ENCODE measurements around the gene FBXW11.

The FBXW11 gene

GRCh38 chr5:172015346-172015745 lies 8.9 kb upstream of the FBXW11 start:
- DNase-seq = no peak

GRCh38 chr5:172010278-172010677 lies 3.8 kb upstream of the FBXW11 start:
- DNase-seq = no peak

GRCh38 chr5:172009536-172010270 lies 3.3 kb upstream of the FBXW11 start:
- DNase-seq = no peak

- no peak for DNase-seq
Measured at GRCh38 chr5:172008689-172009141, 2.3 kb upstream of the FBXW11 start.

- no peak for DNase-seq
Measured at GRCh38 chr5:172008111-172008455, 1.6 kb upstream of the FBXW11 start.

GRCh38 chr5:172007175-172008110 lies 1.0 kb upstream of the FBXW11 start:
- DNase-seq = no peak

GRCh38 chr5:172005708-172006320 lies 624 bp downstream of the FBXW11 start:
- peak; percentile 43 for DNase-seq

GRCh38 chr5:172004824-172005237 lies 1.6 kb downstream of the FBXW11 start:
- no peak for DNase-seq

- DNase-seq = no peak
Measured at GRCh38 chr5:172003746-172004145, 2.7 kb downstream of the FBXW11 start.

- no peak for DNase-seq
Measured at GRCh38 chr5:172002840-172003512, 3.5 kb downstream of the FBXW11 start.

- DNase-seq = no peak
Measured at GRCh38 chr5:172002310-172002709, 4.1 kb downstream of the FBXW11 start.

GRCh38 chr5:171999877-172000276 lies 6.6 kb downstream of the FBXW11 start:
- no peak for DNase-seq

- no peak for DNase-seq
Measured at GRCh38 chr5:171999100-171999499, 7.3 kb downstream of the FBXW11 start.

- no peak for DNase-seq
Measured at GRCh38 chr5:171997011-171997410, 9.4 kb downstream of the FBXW11 start.

GRCh38 chr5:171992813-171993212 lies 13.6 kb downstream of the FBXW11 start:
- DNase-seq = no peak

GRCh38 chr5:171992305-171992704 lies 14.1 kb downstream of the FBXW11 start:
- DNase-seq = no peak

GRCh38 chr5:171990713-171991015 lies 15.8 kb downstream of the FBXW11 start:
- DNase-seq = no peak

- DNase-seq = no peak
Measured at GRCh38 chr5:171989946-171990712, 16.3 kb downstream of the FBXW11 start.

- DNase-seq = no peak
Measured at GRCh38 chr5:171989276-171989675, 17.2 kb downstream of the FBXW11 start.

GRCh38 chr5:171986772-171987171 lies 19.7 kb downstream of the FBXW11 start:
- no peak for DNase-seq

GRCh38 chr5:171984748-171985419 lies 21.6 kb downstream of the FBXW11 start:
- DNase-seq = no peak

- DNase-seq = no peak
Measured at GRCh38 chr5:171981847-171982246, 24.6 kb downstream of the FBXW11 start.
